Forelimb muscle (tissue), 1 donor: ENCODE data around the gene KLHDC7B. TPM values are rescaled to one million over a fixed set of nuclear protein-coding genes. Genes with fewer than 3 reads are reported as not detected.
"Not testable (repeated sequence)": the region's sequence is repeated elsewhere in the genome, so short reads cannot be mapped to it uniquely, and the experiment has no call there.

Experiments used
- DNase-seq: peaks from one replicate; pipeline ENCODE4 v3.0.0-alpha.2; 2013; ENCODE audit warnings: low read depth
- polyA plus RNA-seq: library from polyadenylated mRNA; unstranded; fragments of 120-200 nt; gene quantifications from one replicate; pipeline ENCODE4 v1.2.1, GENCODE V29; 2013; ENCODE audit not compliant: insufficient read length

The KLHDC7B gene
- polyA plus RNA-seq, 1 donor, result 0.03 TPM

DNA sequence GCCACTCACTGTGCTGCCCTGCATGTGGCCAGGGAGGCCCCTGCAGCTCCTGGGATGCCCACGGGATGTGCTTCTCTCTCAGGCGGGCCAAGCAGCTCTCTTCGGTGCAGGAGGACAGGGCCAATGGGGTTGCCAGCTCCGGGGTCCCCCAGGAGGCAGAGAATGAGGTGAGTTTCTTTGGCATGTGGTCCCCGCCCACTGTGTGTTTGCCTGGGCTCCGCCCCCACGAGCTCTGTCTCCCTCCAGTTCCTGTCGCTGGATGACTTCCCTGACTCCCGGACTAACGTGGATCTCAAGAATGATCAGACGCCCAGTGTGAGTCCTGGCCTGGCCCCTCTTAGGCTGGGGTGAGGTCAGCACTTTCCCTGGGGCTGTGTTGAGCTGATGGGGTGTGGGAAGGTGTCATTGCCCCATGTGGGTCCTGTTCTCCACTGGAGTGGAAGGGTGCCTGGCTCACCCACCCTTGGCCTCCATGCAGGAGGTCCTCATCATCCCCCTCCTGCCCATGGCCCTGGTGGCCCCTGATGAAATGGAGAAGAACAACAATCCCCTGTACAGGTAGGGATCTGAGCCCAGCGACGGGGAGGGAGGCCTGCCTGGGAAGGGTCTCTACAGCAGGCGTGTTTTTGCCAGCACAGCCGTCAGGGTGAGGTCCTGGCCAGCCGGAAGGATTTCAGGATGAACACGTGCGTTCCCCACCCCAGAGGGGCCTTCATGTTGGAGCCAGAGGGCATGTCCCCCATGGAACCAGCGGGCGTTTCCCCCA lies 28.0 kb upstream of the KLHDC7B start:
- no peak for DNase-seq

DNA sequence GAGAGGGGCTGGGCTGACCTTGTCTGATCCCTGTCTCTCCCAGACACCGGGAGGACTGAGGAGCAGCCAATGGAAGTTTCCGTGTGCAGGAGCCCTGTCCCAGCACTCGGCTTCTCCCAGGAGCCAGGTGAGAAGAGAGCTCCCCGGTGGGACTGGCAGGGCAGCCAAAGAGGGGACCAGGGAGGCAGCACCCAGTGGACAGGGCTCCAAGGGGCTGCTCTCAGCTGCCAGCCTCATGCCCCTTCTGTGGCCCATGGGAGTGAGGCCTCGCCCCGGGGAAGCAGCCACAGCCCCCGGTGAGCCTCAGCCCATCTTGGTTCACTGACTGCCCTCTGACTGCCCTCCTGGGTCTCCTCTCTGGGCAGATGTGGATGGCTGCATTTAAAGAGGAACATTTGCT lies 27.1 kb upstream of the KLHDC7B start:
- DNase-seq, result no peak

DNA sequence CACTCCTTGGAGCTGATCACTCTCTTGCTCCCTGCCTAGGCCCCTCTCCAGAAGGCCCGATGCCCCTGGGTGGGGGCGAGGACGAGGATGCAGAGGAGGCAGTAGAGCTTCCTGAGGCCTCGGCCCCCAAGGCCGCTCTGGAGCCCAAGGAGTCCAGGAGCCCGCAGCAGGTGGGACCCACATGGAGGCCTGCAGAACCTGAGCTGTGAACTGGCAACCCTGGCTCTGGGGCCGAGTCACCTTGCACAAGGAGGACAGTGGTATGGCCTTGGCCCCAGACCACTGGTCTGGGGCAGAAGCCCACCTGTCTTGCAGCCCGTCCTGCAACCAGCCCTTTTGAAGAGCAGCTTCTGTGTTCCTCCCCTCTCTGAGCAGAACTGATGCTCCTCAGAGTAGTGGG lies 26.5 kb upstream of the KLHDC7B start:
- no peak for DNase-seq

DNA sequence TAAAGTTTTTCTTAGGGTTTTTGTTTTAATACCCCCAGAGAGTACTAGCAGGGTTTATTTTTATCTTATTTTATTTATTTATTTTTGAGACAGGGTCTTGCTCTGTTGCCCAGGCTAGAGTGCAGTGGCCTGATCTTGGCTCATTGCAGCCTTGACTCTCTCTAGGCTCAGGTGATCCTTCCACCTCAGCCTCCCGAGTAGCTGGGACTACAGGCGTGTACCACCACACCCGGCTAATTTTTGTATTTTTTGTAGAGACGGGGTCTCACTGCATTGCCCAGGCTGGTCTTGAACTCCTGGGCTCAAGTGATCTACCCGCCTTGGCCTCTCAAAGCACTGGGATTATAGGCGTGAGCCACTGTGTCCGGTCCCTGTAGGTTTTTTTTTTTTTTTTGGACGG lies 25.5 kb upstream of the KLHDC7B start:
- not testable (repeated sequence) for DNase-seq

DNA sequence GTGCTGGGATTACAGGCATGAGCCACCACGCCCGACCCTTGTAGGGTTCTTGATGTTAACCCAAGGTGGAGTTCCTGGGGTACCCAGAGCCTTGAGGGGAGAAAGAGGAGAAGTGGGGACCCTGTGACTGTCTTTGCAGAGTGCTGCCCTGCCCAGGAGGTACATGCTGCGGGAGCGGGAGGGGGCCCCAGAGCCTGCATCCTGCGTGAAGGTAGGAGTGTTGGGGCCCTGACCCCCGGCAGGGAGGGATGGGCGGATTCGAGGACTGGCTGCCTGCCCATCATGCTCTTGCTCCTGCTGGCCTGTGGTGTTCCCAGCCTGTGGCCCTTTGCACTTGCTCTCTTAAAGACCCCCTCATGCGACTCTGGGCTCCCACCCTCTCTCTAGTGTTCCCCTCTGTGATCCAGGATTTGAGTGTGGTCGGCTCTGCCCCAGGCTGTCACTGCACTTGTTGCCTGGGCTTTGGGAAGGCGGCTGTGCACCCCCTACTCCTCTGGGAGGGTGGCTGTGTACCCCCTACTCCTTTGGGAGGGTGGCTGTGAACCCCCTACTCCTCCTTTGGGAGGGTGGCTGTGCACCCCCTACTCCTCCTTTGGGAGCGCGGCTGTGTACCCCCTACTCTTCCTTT lies 24.8 kb upstream of the KLHDC7B start:
- no peak for DNase-seq

DNA sequence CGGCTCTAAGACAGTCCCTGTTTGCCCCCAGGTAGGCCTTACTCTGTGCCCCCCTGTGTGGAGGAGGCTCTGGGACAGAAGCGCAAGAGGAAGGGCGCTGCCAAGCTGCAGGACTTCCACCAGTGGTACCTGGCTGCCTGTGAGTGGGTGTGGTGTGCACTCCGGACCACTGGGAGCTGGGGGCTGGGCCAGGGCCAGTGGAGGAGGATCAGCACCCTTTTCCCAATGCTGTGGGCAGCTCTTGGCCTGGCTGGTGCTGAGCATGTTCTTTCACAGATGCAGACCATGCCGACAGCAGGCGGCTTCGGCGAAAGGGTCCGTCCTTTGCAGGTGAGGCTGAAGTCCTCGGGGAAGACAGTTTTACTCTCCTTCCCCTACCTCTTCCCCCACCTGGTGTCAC lies 24.0 kb upstream of the KLHDC7B start:
- DNase-seq, result no peak

DNA sequence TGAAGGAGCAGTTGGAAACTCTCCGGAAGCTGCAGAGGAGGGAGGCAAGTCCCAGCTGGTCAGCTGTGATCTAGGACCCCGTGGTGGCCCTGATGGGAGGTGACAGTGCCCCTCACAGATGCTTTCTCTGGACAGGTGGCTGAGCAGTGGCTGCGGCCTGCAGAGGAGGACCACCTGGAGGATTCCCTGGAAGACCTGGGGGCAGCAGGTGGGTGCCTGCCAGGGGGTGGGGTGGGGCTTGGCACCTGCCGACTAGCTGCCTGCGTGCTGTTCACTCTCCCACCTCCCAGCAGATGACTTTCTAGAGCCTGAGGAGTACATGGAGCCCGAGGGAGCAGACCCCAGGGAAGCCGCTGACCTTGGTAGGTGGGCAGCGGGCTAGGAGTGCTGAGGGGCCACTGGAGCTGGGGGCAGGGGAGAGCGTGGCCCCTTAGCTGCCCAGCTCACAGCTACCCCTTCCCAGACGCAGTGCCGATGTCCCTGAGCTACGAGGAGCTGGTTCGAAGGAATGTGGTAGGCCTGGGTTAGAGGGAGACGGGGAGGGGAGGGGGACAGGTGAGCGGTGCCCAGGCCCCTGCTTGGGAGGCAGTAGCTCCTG lies 23.4 kb upstream of the KLHDC7B start:
- DNase-seq, result no peak

DNA sequence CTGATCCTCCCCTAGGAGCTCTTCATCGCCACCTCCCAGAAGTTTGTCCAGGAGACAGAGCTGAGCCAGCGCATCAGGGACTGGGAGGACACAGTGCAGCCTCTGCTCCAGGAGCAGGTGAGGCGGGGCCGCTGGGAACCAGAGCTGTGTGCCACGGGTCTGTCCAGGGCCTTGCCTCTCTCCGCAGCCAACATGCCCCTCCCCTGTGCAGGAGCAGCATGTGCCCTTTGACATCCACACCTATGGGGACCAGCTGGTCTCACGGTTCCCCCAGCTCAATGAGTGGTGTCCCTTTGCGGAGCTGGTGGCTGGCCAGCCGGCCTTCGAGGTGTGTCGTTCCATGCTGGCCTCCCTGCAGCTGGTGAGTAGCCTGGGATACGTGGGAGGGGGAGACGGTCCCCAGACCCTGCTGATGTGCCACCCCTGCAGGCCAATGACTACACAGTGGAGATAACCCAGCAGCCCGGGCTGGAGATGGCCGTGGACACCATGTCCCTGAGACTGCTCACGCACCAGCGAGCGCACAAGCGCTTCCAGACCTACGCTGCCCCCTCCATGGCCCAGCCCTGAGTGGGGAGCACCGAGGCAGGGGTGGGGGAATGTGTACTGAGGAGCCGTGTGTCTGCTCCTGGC lies 22.8 kb upstream of the KLHDC7B start:
- no peak for DNase-seq

DNA sequence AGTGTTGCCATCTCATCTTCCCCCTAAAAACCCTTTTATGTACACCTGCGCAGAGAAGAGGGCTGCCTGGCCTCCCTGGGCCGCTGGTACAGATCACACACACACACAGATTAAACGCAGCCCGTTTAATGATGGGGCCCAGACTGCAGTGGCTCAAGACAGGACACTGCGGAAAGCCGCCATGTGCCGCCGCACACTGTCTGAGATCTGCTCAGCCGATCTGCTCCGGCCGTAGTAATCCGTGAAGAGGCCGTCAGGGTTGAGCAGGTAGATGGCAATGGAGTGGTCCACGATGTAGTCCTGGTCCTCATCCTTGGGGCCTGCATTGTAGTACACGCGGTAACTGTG lies 22.3 kb upstream of the KLHDC7B start:
- DNase-seq, result no peak

DNA sequence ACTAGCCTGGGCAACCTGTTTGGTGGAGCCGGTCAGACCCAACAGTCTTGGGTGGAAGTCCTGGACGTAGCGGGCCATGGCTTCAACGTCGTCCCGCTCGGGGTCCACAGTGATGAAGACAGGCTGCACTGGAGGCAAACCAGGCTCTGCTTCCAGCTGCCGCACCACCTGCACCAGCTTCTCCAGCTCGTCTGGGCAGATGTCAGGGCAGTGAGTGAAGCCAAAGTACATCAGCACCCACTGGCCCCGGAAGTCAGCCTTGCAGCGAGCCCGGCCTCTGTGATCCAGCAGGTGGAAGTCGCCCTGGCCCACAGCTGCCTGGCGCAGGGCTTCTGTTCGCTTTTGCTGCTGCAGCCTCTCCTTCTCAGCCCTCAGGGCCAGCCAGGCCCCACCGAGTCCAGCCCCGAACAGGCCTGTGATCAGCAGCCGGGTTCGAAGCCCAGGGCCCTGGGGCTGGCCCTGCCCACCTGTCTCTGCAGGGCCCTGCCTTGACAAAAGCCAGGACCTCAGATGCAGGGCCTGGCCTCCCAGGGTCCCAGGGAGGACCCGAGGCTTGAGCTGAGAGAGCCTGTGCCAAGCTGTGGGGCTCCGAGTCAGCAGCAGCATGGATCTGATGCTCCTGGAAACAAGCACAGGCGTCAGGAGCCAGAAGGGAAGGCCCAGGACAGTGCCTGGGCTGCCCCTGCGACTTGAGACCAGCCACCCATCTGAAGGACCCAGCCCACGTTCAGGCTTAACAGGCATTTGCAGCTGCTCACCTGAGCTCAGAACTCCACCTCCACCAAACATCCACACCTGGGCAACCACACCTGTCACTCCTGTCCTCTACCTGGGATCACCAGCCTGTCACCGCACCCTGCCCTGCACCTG lies 21.7 kb upstream of the KLHDC7B start:
- DNase-seq, result no peak

DNA sequence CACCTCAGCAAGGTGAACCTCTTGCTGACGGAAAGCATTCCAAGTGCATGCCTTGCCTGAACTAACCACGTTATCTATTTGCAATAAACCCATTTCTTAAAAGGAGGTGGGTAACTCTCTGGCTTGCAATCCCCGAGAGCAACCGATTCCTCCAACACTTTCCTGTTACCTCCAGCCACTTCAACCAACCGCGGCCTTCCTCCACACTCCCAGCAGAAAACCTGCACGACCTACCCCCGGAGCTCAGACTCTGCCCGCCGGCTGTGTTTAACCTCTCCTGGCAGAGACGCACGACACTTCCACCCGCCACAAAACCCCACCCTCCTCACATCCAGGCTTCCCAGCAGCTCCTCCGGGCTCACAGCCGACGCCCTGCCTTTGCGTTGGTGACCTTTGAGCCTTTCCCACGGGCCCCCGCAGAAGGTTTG lies 21.0 kb upstream of the KLHDC7B start:
- no peak for DNase-seq

DNA sequence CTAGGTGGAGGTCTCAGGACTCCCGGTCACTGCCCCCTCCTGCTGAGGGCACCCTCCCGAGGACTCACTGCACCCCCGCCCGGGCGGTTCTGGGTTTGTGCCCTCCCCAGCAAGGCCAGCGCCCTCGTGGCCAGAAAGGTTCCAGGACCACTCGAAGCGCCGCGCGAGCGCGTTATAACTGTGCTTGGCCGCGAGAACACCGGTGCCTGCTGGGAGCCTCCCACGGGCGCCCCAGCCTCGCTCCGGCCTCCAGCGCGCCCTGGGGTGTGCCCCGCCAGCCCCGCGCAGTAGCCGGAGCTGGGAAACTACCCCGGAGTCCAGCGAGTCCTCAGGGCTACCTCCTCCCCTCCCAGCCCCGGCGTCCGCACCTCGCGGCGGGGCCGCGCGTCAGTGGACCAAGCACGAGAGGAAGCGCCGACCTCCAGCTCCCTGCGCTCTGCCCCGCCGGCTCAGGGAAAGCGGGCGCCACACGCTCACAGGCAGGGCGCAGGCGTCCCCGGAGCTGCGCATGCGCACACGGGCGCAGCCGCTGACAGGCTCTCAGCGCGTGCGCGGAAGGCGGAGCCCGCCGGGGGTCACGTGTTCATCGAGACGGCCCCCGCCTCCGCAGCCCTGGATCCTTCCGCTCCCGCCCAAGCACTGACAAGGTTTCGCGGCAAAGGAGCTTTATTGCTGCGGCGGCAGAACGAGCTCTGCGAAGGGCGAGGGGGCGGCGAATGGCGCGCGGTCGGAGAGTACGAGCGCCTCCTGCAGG lies 20.4 kb upstream of the KLHDC7B start, which contains the start of gene SCO2:
Gene SCO2 (minus strand): TSS at position 495 of the 754 bp plus-strand sequence. CDS start 1,187 bp downstream, outside the sequence.
- peak; percentile 94 for DNase-seq

DNA sequence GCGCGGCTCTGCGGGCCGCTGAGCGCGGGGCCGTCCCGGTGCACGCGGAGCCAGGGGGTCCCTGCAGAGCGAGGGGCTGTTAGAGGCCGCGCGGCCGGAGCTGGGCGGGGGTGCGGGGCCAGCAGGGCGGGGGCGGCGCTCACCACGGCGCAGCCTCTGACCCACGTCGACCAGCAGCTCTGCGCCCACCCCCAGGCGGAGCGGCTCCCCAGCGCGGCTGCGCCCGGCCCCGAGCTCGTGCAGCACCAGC lies 19.9 kb upstream of the KLHDC7B start:
- no peak for DNase-seq

DNA sequence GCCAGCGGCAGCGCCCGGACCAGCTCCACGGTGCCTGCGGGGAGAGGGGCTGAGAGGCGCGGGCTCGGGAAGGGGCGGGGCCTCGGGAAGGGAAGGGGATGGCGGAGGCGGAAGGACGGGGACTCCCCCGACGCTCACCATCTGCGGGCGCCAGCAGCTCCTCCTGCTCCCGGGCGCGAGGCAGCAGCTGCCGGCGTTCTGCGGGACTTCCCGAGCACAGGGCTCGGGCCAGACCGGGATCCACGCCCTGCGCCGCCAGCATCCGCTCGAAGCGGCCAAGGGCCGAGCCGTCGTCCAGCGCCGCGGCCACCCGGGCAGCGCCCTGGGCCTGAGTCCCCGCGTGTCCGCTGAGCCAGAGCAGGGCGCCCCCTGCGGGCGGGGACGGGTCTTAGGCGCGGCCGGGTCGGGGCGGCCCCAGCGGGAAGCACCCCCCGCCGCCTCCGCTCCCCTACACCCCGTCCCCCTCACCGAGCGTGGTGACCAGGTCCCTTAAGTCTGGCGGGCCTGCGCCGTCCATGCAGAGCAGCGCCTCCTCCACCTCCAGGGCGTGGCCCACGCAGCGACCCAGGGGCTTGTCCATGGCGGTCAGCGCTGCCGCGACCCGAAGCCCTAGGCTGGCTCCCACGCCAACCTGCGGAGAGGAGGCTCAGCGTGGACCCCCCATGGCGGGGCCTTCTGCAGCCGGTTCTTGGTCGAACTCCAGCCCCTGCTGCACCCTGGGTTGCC lies 19.4 kb upstream of the KLHDC7B start:
- DNase-seq, result no peak

DNA sequence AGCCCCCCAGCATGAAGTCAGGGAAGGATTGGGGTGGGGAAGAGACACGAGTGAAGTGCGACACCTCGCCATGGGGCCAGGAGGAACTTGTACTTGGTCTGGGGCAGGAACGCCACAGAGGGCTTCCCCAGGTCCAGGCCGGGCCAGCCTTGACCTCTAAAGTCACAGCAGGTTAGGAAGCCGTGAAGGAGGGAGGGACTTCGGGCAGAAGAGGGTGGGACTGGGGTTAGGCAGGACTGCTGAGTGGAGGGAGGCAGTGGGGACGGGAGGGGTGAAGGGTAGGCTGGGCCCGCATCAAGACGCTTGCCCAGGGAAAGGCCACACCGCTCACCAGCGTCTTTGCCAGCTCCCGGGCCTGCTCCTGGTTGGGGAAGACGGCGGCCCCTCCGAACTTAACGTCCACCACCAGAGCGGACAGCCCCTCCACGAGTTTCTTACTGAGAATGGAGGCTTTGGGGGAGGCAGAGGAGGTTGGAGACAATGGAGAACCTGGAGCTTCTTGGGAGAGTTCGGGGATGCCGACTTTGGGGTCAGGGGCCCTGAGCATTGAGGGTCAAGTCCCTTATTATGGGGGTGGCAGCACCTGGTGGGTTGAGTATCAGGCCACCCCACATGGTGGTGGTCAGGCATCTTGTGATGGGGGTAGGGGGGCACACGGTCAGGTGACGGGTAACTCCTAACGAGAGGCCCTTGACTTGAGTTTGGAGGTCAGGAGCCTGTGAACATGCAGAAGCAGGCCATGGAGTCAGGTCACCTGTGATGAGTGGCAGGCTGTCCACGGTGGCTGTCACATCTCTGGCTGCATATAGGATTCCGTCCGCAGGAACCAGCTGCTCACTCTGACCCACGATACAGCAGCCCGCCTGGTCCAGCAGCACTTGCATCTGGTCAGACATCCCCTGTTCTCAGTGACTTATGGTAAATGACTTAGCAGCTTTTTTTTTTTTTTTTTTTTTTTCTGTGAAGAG lies 18.6 kb upstream of the KLHDC7B start:
- no peak for DNase-seq

DNA sequence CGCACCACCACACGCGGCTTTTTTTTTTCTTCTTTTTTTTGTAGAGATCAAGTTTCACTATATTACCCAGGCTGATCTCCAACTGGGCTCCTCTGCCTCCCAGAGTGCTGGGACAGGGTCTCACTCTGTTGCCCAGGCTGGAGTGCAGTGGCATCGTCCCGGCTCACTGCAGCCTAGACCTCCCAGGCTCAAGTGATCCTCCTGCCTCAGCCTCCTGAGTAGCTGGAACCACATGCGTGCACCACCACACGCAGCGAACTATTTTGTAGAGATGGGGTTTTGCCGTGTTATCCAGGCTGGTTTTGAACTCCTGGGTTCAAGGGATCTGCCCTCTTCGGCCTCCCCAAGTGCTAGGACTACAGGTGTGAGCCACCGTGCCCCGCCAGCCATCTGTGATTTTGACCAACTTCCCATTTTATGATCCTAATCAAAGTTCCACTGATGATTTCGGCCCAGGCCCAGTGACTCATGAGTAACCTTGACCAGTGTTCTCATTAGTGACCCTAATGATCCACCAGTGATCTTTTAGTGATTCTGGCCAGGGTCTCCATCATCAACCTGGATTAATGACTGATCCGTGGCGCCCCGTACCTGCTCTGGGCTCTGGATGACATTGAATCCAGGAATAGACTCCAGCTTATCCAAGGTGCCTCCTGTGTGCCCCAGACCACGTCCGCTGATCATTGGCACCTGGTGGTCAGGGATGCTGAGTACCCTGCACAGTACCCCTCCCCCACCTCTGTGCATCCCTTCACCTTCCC lies 17.6 kb upstream of the KLHDC7B start:
- DNase-seq, result no peak

DNA sequence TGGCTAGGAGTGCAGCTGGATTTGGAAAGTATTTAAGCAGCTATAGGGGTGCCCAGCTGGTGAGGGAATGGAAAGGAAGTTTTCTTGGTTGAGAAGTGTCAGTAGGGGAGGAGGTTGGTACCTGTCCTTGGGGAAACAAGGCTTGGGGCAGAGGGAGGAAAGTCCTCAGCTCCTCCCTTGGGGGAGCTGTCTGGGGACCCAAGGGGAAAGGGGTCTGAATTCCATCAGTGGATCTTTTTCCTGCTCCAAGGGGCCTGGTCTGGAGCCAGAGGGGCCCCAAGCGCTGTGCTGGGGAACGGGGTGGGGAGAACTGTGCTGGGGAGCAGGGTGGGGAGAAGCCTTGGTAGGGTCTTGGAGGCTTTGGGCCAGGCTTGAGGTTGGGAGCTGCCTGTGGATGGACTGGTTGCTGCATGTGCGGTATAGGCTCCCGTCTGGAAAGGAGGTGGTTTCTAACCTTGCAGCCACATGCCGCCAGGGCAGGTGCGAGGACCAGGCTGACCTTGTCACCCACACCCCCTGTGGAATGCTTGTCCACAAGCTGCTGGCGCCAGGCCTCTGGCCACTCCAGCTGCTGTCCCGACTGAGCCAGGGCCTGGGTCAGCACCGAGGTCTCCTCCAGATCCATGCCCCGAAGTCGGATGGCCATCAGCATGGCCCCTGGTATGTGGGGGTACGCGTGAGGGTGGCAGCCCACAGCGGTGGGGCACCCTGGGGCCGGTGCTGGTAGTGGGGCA lies 16.9 kb upstream of the KLHDC7B start:
- no peak for DNase-seq

DNA sequence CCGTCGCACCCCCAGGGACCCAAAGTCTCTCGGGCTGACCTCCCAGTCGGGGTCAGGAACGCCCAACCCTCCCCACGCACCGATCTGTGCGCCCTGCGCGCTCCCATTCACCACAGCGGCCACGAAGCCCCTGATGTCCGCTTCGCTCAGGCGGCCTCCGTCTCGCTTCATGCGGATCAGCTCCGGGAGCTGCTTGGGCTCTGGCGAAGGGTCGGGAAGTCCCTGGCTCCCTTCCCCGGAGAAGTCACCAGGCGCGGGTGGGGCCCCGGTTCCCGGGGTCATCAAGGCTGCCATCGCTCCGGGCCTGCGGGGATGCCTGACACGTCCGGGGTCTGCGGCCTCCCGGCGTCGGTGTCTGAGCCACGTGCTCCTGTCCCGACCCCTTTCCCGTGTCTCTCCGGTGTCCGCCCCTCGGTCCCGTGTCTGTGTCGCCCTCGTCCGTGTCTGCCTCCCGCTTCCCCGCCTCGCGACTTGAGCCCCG lies 16.2 kb upstream of the KLHDC7B start:
- DNase-seq, result no peak
